IMR-90 (cell line): ENCODE results near the gene CPA5. TPM values are rescaled to one million over a fixed set of nuclear protein-coding genes. Genes with fewer than 3 reads are reported as not detected.

ENCODE experiments used
- BHLHE40 ChIP-seq: fragments of 150-350 bp; IDR thresholded peaks from 2 replicates; pipeline ENCODE4 v1.6.1; 2016; ENCODE audit warnings: mild to moderate bottlenecking, low read depth, low read length
- CTCF ChIP-seq: conservative IDR thresholded peaks from 2 replicates; pipeline ENCODE4 v1.5.1; 2012; ENCODE audit warnings: mild to moderate bottlenecking, low read depth, low read length, improper control_type of control experiment
- POLR2A ChIP-seq: IDR thresholded peaks from 2 replicates; pipeline ENCODE4 v1.6.1; 2012; ENCODE audit warnings: mild to moderate bottlenecking, low read depth, low read length
- polyA plus RNA-seq, 3 experiments: library from polyadenylated mRNA; depleted of rRNA; stranded (reverse); fragments of >200 nt; gene quantifications; 2 replicates each; pipeline ENCODE4 v1.2.3, GENCODE V29; 2012; ENCODE audit warnings: low replicate concordance in 1 of 3
- total RNA-seq: library from RNA; depleted of rRNA; stranded (reverse); fragments of >200 nt; gene quantifications from 2 replicates; pipeline ENCODE4 v1.2.3, GENCODE V29; 2012

CPA5 gene
- total and polyA plus RNA-seq, 2 of the 4 experiments (the other 2 are of a cell fraction), result under 0.01 to 0.86 TPM

- TF ChIP-seq POLR2A, result no peak
- TF ChIP-seq CTCF, result no peak
- no peak for TF ChIP-seq BHLHE40
Observed at GRCh38 chr7:130351791-130352090, 7.1 kb downstream of the CPA5 start (continued).
